WTC11 (cell line): ENCODE measurements around the gene PROX2.

ENCODE experiments used
- ESRRA ChIP-seq: sonication (generic); formaldehyde crosslinking; IDR thresholded peaks from 2 replicates; pipeline ENCODE4 v1.8.1; 2022; ENCODE audit warnings: mild to moderate bottlenecking, missing genetic modification reagents, borderline replicate concordance
- FOXJ3 ChIP-seq: sonication (generic); formaldehyde crosslinking; IDR thresholded peaks from 2 replicates; pipeline ENCODE4 v1.9.0; 2021; ENCODE audit warnings: missing genetic modification reagents, mild to moderate bottlenecking, borderline replicate concordance
- JUN ChIP-seq: sonication (generic); formaldehyde crosslinking; IDR thresholded peaks from 2 replicates; pipeline ENCODE4 v1.8.0; 2023; ENCODE audit warnings: mild to moderate bottlenecking, missing genetic modification reagents
- KAT7 ChIP-seq: sonication (generic); formaldehyde crosslinking; IDR thresholded peaks from 2 replicates; pipeline ENCODE4 v1.8.1; 2023; ENCODE audit warnings: missing genetic modification reagents, mild to moderate bottlenecking, borderline replicate concordance
- PRDM15 ChIP-seq: sonication (generic); formaldehyde crosslinking; IDR thresholded peaks from 2 replicates; pipeline ENCODE4 v1.8.0; 2022; ENCODE audit warnings: missing genetic modification reagents
- SOX15 ChIP-seq: fragments of 250-450 bp; sonication (Bioruptor Pico); IDR thresholded peaks from 2 replicates; pipeline ENCODE4 v1.9.0; 2021; ENCODE audit warnings: mild to moderate bottlenecking
- STAT6 ChIP-seq: sonication (generic); formaldehyde crosslinking; conservative IDR thresholded peaks from 2 replicates; pipeline ENCODE4 v1.8.1; 2023; ENCODE audit warnings: mild to moderate bottlenecking, low read depth, missing genetic modification reagents, moderate library complexity
- TCF7 ChIP-seq: sonication (generic); formaldehyde crosslinking; IDR thresholded peaks from 2 replicates; pipeline ENCODE4 v1.8.0; 2022; ENCODE audit warnings: mild to moderate bottlenecking, low read depth, missing genetic modification reagents, moderate library complexity
- ZBTB21 ChIP-seq: sonication (generic); formaldehyde crosslinking; IDR thresholded peaks from 2 replicates; pipeline ENCODE4 v1.8.1; 2023; ENCODE audit warnings: mild to moderate bottlenecking, missing genetic modification reagents, borderline replicate concordance
- TF ChIP-seq, protein P1 (sequence below): fragments of 200-600 bp; IDR thresholded peaks from 2 replicates; pipeline ENCODE4 v1.8.0; 2022; ENCODE audit warnings: antibody characterized with exemption
- TF ChIP-seq, protein P2 (sequence below): fragments of 250-450 bp; sonication (Bioruptor Pico); IDR thresholded peaks from 2 replicates; pipeline ENCODE4 v2.1.2; 2022; ENCODE audit warnings: mild to moderate bottlenecking, moderate library complexity
- TF ChIP-seq, protein P3 (sequence below): sonication (generic); formaldehyde crosslinking; IDR thresholded peaks from 2 replicates; pipeline ENCODE4 v1.8.1; 2023; ENCODE audit warnings: mild to moderate bottlenecking, missing genetic modification reagents

- no peak for TF ChIP-seq STAT6 (CRISPR knock-in tag)
- TF ChIP-seq, protein P1, sequence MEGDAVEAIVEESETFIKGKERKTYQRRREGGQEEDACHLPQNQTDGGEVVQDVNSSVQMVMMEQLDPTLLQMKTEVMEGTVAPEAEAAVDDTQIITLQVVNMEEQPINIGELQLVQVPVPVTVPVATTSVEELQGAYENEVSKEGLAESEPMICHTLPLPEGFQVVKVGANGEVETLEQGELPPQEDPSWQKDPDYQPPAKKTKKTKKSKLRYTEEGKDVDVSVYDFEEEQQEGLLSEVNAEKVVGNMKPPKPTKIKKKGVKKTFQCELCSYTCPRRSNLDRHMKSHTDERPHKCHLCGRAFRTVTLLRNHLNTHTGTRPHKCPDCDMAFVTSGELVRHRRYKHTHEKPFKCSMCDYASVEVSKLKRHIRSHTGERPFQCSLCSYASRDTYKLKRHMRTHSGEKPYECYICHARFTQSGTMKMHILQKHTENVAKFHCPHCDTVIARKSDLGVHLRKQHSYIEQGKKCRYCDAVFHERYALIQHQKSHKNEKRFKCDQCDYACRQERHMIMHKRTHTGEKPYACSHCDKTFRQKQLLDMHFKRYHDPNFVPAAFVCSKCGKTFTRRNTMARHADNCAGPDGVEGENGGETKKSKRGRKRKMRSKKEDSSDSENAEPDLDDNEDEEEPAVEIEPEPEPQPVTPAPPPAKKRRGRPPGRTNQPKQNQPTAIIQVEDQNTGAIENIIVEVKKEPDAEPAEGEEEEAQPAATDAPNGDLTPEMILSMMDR = no peak
- TF ChIP-seq PRDM15 (CRISPR knock-in tag) = no peak
- TF ChIP-seq JUN (CRISPR knock-in tag) = no peak
- TF ChIP-seq ESRRA (CRISPR knock-in tag) = no peak
- TF ChIP-seq TCF7 = no peak
- TF ChIP-seq, protein P2, sequence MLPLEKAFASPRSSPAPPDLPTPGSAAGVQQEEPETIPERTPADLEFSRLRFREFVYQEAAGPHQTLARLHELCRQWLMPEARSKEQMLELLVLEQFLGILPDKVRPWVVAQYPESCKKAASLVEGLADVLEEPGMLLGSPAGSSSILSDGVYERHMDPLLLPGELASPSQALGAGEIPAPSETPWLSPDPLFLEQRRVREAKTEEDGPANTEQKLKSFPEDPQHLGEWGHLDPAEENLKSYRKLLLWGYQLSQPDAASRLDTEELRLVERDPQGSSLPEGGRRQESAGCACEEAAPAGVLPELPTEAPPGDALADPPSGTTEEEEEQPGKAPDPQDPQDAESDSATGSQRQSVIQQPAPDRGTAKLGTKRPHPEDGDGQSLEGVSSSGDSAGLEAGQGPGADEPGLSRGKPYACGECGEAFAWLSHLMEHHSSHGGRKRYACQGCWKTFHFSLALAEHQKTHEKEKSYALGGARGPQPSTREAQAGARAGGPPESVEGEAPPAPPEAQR = no peak
- TF ChIP-seq FOXJ3 (CRISPR knock-in tag) = no peak
- no peak for TF ChIP-seq ZBTB21 (CRISPR knock-in tag)
- TF ChIP-seq, protein P3, sequence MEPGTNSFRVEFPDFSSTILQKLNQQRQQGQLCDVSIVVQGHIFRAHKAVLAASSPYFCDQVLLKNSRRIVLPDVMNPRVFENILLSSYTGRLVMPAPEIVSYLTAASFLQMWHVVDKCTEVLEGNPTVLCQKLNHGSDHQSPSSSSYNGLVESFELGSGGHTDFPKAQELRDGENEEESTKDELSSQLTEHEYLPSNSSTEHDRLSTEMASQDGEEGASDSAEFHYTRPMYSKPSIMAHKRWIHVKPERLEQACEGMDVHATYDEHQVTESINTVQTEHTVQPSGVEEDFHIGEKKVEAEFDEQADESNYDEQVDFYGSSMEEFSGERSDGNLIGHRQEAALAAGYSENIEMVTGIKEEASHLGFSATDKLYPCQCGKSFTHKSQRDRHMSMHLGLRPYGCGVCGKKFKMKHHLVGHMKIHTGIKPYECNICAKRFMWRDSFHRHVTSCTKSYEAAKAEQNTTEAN (CRISPR knock-in tag) = no peak
- TF ChIP-seq KAT7 (CRISPR knock-in tag) = no peak
- TF ChIP-seq SOX15 = no peak
Observed at GRCh38 chr14:74834692-74835392, 41.1 kb downstream of the PROX2 start.
